ENCODE measurements around the gene CTTN. TPM values are rescaled to one million over a fixed set of nuclear protein-coding genes. Genes with fewer than 3 reads are reported as not detected.
A peak's percentile ranks its signal among the peaks of the same experiment; 100 is the strongest.

Gene CTTN
- total and polyA plus RNA-seq, 7 experiments from 2014 or later = 0.07 to 2.6 (median 1.8) TPM; not detected in 1

DNA sequence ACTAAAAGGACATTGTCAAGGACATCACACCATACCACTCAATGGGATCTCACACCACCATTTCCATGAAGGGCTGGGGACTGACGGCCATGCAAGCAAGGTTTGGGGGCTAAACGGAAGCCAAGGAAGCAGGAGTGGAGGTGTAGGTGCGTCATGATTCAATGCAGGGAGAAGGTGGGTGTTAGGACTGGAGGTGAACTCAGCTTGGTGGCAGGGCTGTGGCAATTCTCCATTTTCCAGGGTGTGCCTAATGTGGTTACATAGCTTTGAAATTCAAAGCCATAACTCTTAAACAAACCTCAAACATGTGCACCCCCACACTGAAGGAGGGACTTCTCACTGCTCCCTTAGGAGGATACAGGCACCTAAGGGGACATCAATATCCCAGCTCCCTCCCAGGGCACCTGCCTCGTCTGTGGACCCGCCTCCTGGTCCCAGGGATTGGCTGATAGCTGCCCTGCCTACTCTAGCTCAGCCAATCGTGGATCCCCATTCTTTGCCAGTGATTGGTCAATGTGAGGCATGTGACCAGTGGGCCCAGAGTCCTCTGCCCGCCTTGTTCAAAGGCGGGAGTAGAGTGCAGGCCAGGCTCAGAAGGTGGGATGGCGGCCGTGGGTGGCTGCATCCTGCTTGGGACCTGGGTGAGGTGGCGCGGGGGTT is 64.6 kb downstream of the CTTN start:
- H3K36me3 ChIP-seq (ENCODE audit: control insufficient read depth in 2 of 3, insufficient read depth in 3 of 3, low read length in 3 of 3) = no peaks in the 10 kb centered on the region
- peaks cover 0 to 42% (median 25%) of the 10 kb centered on the region in 5 donors for H3K27me3 Mint-ChIP-seq
- H3K9me3 ChIP-seq (ENCODE audit: control insufficient read depth in 2 of 3, low read length in 3 of 3) = no peaks in the 10 kb centered on the region
- POLR2A ChIA-PET = no interaction called here
- H3K4me3 Mint-ChIP-seq = no peak overlapping the region
- no peak for DNase-seq
- intact Hi-C loops (cut with micrococcal nuclease) = no loop called here
- no peak for ATAC-seq
- H3K4me1 Mint-ChIP-seq = no peaks in the 10 kb centered on the region
- no peak overlapping the region for H3K4me3 ChIP-seq (ENCODE audit: low read length)
- no peaks in the 10 kb centered on the region for H3K4me1 ChIP-seq (ENCODE audit: control insufficient read depth in 2 of 2, insufficient read depth in 2 of 2, low read length in 2 of 2)
- H3K27ac Mint-ChIP-seq = no peak overlapping the region
- H3K36me3 Mint-ChIP-seq = no peaks in the 10 kb centered on the region
- CTCF ChIA-PET = no interaction called here
- H3K9me3 Mint-ChIP-seq = peaks cover 0 to 3% (median 0%) of the 10 kb centered on the region in 11 donors
- H3K27ac ChIP-seq (ENCODE audit: low read depth, low read length) = no peak overlapping the region
- H3K27me3 ChIP-seq (ENCODE audit: control insufficient read depth in 2 of 2, insufficient read depth in 2 of 2, low read length in 2 of 2) = no peaks in the 10 kb centered on the region

DNA sequence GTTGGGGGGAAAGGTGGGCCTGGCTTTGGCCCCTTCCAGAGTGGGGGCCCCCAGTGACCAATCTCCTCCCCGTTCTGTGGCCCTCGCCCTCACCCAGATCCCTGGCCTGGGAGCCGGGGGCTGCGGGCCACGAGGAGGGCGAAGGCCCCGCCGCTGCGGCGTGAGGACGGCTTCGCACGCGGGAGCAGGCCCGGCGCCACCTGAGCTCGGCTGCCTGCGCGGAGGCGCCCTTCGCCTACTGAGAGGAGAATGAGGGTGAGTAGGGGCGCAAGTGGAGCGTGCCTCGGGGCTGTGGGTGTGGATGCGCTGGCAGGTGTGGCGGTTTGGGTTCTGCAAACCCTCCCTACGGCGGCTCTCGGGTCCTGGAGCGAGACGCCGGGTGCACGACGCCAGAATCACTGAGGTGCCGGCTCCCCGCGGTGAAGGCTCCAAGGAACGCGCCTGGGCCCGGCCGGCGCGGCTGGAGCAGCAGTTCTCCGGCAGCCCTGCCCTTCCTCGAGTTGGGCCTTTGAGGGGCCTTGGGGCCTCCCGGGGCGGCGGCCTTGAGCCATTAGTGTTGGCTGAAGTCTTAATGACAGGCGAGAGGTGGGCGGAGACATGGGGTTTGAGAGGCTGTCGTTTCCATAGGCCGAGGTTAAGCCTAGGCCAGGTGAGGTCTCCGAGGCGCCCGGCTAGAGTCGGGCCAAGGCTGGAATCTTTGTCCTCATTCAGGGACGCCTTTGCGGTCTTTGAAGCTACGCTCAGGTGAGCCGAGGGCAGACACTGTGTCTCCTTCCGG is 65.3 kb downstream of the CTTN start:
- no peak for DNase-seq
- peaks cover 0 to 2% (median 0%) of the 10 kb centered on the region in 7 donors for H3K4me1 Mint-ChIP-seq
- H3K4me3 Mint-ChIP-seq = no peak overlapping the region
- POLR2A ChIA-PET = no interaction called here
- Histone ChIP-seq H3K9me3 (ENCODE audit: control insufficient read depth in 2 of 3, low read length in 3 of 3) (no peaks in the 10 kb centered on the region), H3K4me3 (ENCODE audit: low read length) (no peak overlapping the region), H3K4me1 (ENCODE audit: control insufficient read depth in 2 of 2, insufficient read depth in 2 of 2, low read length in 2 of 2) (no peaks in the 10 kb centered on the region), H3K27ac (ENCODE audit: low read depth, low read length) (no peak overlapping the region), H3K27me3 (ENCODE audit: control insufficient read depth in 2 of 2, insufficient read depth in 2 of 2, low read length in 2 of 2) (no peaks in the 10 kb centered on the region), H3K36me3 (ENCODE audit: control insufficient read depth in 2 of 3, insufficient read depth in 3 of 3, low read length in 3 of 3) (no peaks in the 10 kb centered on the region)
- H3K36me3 Mint-ChIP-seq = no peaks in the 10 kb centered on the region
- no peak overlapping the region for H3K27ac Mint-ChIP-seq
- CTCF ChIA-PET = no interaction called here
- intact Hi-C loops (cut with micrococcal nuclease) = no loop called here
- no peak for ATAC-seq
- H3K9me3 Mint-ChIP-seq = peaks cover 0 to 3% (median 0%) of the 10 kb centered on the region in 11 donors
- peaks cover 0 to 37% (median 25%) of the 10 kb centered on the region in 5 donors for H3K27me3 Mint-ChIP-seq

DNA sequence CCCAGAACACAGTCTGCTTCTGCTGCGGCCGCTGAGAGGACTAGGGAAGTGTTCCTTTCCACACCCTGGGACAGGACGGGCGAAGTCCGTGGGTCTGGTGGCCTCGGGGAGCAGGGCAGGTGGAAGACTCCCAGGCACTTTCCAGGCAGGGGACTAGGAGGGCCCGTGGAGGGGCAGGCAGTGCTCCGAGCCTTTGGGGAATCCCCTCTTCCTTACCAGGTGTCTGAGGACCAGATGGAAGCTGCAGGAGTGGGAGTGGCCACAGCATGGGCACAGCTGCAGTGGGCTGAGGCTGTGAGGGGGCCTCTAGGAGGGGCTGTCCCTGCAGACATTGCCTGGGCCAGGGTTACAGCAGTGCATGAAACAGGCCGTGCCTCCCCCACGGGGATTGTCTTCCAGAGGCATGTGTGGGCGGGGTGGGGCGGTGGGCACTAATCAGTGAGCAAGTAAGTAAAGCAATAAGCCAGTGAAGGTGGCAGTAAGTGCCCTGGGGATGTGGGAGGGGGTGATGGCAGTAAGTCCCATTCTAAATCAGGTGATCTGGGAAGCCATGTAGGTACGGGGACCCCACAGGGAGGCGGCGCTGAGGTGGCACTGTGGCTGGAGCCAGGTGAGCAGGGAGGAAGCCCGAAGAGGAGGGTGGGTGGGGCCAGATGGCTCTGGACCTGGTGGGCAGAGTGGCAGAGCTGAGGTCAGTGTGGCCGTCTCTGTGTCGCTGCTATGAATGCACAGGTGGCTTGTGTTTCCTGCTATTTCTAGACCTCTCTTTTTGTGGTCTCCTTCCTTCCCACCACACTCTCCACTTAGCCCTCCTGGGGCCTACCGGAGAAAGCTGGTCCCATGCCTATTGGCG is 66.4 kb downstream of the CTTN start:
- Histone ChIP-seq H3K4me1 (ENCODE audit: control insufficient read depth in 2 of 2, insufficient read depth in 2 of 2, low read length in 2 of 2) (no peaks in the 10 kb centered on the region), H3K4me3 (ENCODE audit: low read length) (no peak overlapping the region), H3K9me3 (ENCODE audit: control insufficient read depth in 2 of 3, low read length in 3 of 3) (no peaks in the 10 kb centered on the region), H3K27me3 (ENCODE audit: control insufficient read depth in 2 of 2, insufficient read depth in 2 of 2, low read length in 2 of 2) (no peaks in the 10 kb centered on the region), H3K27ac (ENCODE audit: low read depth, low read length) (no peak overlapping the region), H3K36me3 (ENCODE audit: control insufficient read depth in 2 of 3, insufficient read depth in 3 of 3, low read length in 3 of 3) (no peaks in the 10 kb centered on the region)
- DNase-seq (no peak), ATAC-seq (no peak)
- H3K36me3 Mint-ChIP-seq = no peaks in the 10 kb centered on the region
- POLR2A ChIA-PET = no interaction called here
- CTCF ChIA-PET = interaction anchor here (0.6 kb wide), 1 partner anchor 98 kb away, joined by 3 read pairs; no protein-coding TSS in a partner anchor
- peaks cover 0 to 3% (median 0%) of the 10 kb centered on the region in 11 donors for H3K9me3 Mint-ChIP-seq
- peaks cover 0 to 32% (median 19%) of the 10 kb centered on the region in 5 donors for H3K27me3 Mint-ChIP-seq
- no peak overlapping the region for H3K27ac Mint-ChIP-seq
- intact Hi-C loops (cut with micrococcal nuclease) = no loop called here
- no peak overlapping the region for H3K4me3 Mint-ChIP-seq
- H3K4me1 Mint-ChIP-seq = peaks cover 0 to 2% (median 0%) of the 10 kb centered on the region in 7 donors

DNA sequence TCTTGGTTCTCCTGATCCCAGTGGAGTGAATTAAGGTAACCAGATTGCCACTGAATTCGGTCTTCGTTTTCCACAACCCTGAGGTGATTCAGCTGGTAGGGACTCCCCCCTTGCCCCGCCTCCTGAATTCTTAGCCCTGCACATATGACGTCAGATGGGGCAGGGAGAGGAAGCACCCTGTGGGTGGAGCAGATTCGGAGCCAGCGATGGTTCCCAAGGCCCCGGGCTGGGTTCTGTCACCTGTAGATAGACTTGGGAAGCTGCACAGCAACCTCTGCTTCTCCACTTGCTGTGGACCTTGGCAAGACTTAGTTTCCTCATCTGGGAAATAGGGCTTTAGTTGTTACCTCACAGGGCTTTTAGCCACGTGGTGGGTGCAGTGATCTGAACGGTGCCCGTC is 67.8 kb downstream of the CTTN start:
- Histone ChIP-seq H3K4me1 (ENCODE audit: control insufficient read depth in 2 of 2, insufficient read depth in 2 of 2, low read length in 2 of 2) (no peaks in the 10 kb centered on the region), H3K27me3 (ENCODE audit: control insufficient read depth in 2 of 2, insufficient read depth in 2 of 2, low read length in 2 of 2) (no peaks in the 10 kb centered on the region), H3K36me3 (ENCODE audit: control insufficient read depth in 2 of 3, insufficient read depth in 3 of 3, low read length in 3 of 3) (no peaks in the 10 kb centered on the region), H3K9me3 (ENCODE audit: control insufficient read depth in 2 of 3, low read length in 3 of 3) (no peaks in the 10 kb centered on the region), H3K27ac (ENCODE audit: low read depth, low read length) (no peak overlapping the region), H3K4me3 (ENCODE audit: low read length) (no peak overlapping the region)
- Mint-ChIP-seq H3K9me3 (peaks cover 0 to 3% (median 0%) of the 10 kb centered on the region in 11 donors), H3K4me3 (no peak overlapping the region), H3K36me3 (no peaks in the 10 kb centered on the region), H3K27me3 (peaks cover 8 to 28% (median 12%) of the 10 kb centered on the region in 5 donors), H3K4me1 (peaks cover 0 to 6% (median 0%) of the 10 kb centered on the region in 7 donors), H3K27ac (no peak overlapping the region)
- ChIA-PET POLR2A (no interaction called here), CTCF (no interaction called here)
- intact Hi-C loops (cut with micrococcal nuclease) = no loop called here
- no peak for DNase-seq
- no peak for ATAC-seq

DNA sequence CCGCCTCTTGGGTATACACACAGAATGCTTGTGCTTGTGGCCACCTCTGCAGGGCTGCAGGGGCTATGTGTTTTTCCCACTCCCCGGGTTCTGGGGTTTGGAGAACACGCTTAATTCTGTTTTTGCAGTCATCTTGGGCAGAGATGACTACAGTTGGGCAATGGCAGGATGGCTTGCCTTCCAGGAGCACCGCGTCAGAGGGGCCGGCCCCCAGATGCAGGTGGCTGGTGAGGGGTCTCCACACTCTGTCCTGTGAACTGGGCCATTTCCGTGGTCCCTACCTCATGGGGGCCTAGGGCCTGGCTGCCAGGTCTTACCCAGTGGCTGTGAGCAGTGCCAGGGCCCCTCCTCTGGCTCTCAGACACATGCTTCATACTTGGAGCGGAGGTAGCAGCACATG is 68.3 kb downstream of the CTTN start:
- no peaks in the 10 kb centered on the region for H3K4me1 ChIP-seq (ENCODE audit: control insufficient read depth in 2 of 2, insufficient read depth in 2 of 2, low read length in 2 of 2)
- POLR2A ChIA-PET = no interaction called here

DNA sequence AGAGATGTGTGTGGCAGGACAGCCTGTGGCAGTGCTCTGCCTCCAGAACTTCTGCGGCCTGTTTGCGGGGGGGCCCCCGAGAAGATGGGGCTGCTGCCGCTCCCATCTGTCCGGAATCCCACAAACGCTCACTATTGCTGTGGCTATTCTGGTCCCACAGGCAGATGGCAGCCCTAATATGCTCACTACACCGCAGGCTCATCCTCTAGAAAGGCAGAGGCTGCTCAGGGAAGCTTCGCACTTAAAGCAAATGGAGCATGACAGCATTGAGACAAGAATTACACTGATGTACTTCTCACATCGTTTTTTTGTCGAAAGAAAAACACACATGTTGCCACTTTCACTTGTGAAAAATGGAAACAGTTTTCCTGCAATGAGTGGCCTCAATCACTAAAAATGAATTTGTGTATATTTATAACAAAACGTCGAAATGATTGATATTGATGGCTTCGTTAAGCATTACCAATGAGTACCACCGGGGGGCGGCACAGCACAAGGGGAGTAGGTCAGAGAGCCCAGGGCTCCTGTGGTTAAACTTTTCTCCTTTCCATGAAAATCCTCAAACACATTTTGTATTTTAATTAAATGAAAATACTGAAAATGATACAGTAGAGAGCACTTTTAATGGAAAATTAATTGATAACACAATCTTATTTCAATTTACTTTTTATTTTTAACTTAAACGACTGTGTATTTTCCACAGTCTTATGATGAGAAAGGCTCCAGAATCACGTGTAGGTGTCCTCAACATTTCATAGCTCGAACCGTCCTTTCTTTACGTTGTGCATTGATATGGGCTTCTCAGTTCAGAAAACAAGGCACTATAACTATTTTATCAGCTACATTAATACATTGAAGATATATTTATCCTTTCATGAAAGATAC is 69.1 kb downstream of the CTTN start:
- Histone ChIP-seq H3K27ac (ENCODE audit: low read depth, low read length) (no peak overlapping the region), H3K36me3 (ENCODE audit: control insufficient read depth in 2 of 3, insufficient read depth in 3 of 3, low read length in 3 of 3) (no peaks in the 10 kb centered on the region), H3K4me3 (ENCODE audit: low read length) (no peak overlapping the region), H3K4me1 (ENCODE audit: control insufficient read depth in 2 of 2, insufficient read depth in 2 of 2, low read length in 2 of 2) (no peaks in the 10 kb centered on the region), H3K9me3 (ENCODE audit: control insufficient read depth in 2 of 3, low read length in 3 of 3) (no peaks in the 10 kb centered on the region), H3K27me3 (ENCODE audit: control insufficient read depth in 2 of 2, insufficient read depth in 2 of 2, low read length in 2 of 2) (no peaks in the 10 kb centered on the region)
- intact Hi-C loops (cut with micrococcal nuclease) = no loop called here
- H3K36me3 Mint-ChIP-seq = no peaks in the 10 kb centered on the region
- ATAC-seq = no peak
- no peak overlapping the region for H3K4me3 Mint-ChIP-seq
- ChIA-PET POLR2A (no interaction called here), CTCF (no interaction called here)
- H3K27ac Mint-ChIP-seq = no peak overlapping the region
- H3K27me3 Mint-ChIP-seq = peaks cover 8 to 20% (median 10%) of the 10 kb centered on the region in 5 donors
- DNase-seq = peak in 1 of 9 donors; percentile 52
- peaks cover 0 to 6% (median 0%) of the 10 kb centered on the region in 7 donors for H3K4me1 Mint-ChIP-seq
- H3K9me3 Mint-ChIP-seq = peaks cover 0 to 3% (median 0%) of the 10 kb centered on the region in 11 donors

More for the DNA sequence above, 68.3 kb downstream of the CTTN start:
- Mint-ChIP-seq H3K27me3 (peaks cover 8 to 24% (median 11%) of the 10 kb centered on the region in 5 donors), H3K4me3 (no peak overlapping the region), H3K9me3 (peaks cover 0 to 3% (median 0%) of the 10 kb centered on the region in 11 donors), H3K4me1 (peaks cover 0 to 6% (median 0%) of the 10 kb centered on the region in 7 donors), H3K27ac (no peak overlapping the region), H3K36me3 (no peaks in the 10 kb centered on the region)
- no peaks in the 10 kb centered on the region for H3K36me3 ChIP-seq (ENCODE audit: control insufficient read depth in 2 of 3, insufficient read depth in 3 of 3, low read length in 3 of 3)
- no peaks in the 10 kb centered on the region for H3K27me3 ChIP-seq (ENCODE audit: control insufficient read depth in 2 of 2, insufficient read depth in 2 of 2, low read length in 2 of 2)
- CTCF ChIA-PET = no interaction called here
- ATAC-seq = no peak
- no peaks in the 10 kb centered on the region for H3K9me3 ChIP-seq (ENCODE audit: control insufficient read depth in 2 of 3, low read length in 3 of 3)
- intact Hi-C loops (cut with micrococcal nuclease) = no loop called here
- no peak overlapping the region for H3K4me3 ChIP-seq (ENCODE audit: low read length)
- DNase-seq = no peak
- no peak overlapping the region for H3K27ac ChIP-seq (ENCODE audit: low read depth, low read length)

All from naive thymus-derived CD4-positive, alpha-beta T cell (primary cell).